8988T (cell line): ENCODE data around the gene CACNA1G.
A peak's percentile ranks its signal among the peaks of the same experiment; 100 is the strongest.

Experiments
- DNase-seq: peaks from one replicate; pipeline ENCODE4 v3.0.0; 2011

Gene CACNA1G

GRCh38 chr17:50549256-50549941, 11.1 kb upstream of the CACNA1G start:
- DNase-seq: no peak

DNA sequence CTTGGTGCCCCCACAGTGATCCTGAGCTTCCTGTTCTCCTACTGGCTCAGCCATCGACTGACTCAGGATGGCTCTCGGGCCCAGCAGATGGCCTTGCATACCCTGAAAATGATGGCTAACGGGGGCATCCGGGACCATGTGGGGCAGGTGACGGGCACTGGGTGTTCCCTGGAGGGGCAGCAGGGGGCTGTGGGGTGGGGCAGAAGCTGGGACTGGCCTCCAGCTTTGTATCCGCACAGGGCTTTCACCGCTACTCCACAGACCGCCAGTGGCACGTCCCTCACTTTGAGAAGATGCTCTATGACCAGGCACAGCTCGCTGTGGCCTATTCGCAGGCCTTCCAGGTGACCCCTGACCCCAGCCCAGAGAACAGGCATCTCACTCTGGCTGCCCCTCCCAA, 10.5 kb upstream of the CACNA1G start:
- no peak for DNase-seq

GRCh38 chr17:50550661-50551432, 9.7 kb upstream of the CACNA1G start:
- peak; percentile 92 for DNase-seq

DNA sequence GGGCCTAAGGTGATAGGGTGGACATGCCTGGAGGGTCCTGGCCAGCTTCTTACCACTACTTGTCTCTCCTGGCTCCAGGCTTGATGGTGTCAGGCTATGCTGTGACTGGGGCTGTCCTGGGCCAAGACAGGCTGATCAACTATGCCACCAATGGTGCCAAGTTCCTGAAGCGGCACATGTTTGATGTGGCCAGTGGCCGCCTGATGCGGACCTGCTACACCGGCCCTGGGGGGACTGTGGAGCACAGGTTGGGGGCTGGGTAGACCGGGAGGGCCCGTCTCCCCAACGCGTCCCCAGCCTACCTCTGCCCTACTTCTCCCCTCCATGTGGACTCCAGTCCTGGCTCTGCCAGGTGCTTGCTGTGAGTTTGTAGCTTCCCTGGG, 9.1 kb upstream of the CACNA1G start:
- no peak for DNase-seq

DNA sequence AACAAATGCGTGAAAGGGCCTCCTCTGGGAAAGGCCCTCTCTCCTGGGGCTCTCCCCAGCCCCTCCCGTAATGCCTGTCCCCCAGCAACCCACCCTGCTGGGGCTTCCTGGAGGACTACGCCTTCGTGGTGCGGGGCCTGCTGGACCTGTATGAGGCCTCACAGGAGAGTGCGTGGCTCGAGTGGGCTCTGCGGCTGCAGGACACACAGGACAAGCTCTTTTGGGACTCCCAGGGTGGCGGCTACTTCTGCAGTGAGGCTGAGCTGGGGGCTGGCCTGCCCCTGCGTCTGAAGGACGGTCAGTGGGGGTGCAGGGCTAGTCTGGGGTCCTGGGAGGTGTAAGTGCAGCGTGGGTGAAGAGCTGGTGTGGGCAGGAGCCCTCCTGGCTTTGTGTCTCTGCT, 8.6 kb upstream of the CACNA1G start:
- no peak for DNase-seq

DNA sequence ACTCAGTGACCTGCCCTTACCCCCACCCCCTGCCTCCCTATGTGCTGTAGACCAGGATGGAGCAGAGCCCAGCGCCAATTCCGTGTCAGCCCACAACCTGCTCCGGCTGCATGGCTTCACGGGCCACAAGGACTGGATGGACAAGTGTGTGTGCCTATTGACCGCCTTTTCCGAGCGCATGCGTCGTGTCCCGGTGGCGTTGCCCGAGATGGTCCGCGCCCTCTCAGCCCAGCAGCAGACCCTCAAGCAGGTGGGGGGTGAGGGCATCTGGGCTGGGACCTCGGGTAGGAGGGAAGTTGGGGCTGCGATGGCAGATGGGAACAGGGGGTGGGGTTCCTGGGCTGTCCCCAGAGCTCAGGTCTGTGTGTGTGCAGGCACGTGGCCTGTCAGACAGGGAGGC, 6.3 kb upstream of the CACNA1G start:
- DNase-seq: no peak

DNA sequence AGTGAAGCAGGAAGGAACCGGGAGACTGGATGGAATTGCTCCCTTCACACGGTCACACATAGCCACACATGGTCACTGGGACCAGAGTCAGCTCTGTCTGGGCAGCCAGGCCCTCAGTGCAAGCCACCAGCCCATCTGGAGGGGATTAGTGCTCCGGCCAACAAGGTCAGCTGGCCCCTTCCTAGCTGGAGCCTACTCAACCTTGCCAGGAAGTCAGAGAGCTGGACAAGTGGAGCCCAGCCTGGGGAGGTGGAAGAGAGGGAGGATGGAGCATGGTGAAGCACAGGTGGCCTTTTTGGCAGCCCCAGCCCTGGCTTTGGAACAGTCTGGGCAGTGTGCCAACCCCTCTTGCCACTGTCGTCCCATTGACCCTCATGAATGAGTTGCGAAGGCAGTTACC, 3.7 kb upstream of the CACNA1G start:
- DNase-seq: no peak

GRCh38 chr17:50557630-50558029, 2.9 kb upstream of the CACNA1G start:
- no peak for DNase-seq

GRCh38 chr17:50558091-50558490, 2.4 kb upstream of the CACNA1G start:
- no peak for DNase-seq

GRCh38 chr17:50558581-50558940, 2.0 kb upstream of the CACNA1G start:
- no peak for DNase-seq

DNA sequence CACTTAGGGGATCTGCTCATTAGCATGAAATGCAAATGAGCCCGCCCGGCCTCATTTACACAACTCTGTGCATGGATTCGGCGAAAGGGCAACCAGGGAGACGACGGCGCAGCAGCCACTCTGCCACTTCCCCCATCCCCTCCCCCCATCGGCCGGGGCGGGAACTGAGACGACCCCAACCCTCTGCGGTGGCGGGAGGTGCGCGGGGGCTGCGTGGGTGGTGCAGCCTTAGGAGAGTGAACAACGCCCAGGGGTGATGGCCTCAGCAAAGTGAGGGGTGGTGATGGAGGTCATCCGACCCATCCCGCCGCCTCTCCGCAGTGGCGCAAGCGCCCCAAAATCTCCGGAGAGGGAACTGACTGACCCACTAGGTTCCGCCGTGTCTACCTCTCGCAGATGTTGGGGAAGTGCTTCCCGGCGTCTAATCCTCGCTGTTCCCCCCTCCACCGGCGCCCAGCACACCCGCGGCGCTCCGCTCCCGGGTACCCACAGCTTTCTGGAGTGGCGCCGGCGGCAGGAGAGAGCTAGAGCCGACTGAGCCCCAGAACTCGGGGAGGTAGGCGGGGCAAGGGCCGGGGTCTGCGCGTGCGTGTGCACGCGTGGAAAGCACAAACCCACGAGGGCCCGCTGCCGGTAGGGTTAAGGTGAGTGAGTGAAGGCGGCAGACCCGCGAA, 1.4 kb upstream of the CACNA1G start:
- DNase-seq: no peak

DNA sequence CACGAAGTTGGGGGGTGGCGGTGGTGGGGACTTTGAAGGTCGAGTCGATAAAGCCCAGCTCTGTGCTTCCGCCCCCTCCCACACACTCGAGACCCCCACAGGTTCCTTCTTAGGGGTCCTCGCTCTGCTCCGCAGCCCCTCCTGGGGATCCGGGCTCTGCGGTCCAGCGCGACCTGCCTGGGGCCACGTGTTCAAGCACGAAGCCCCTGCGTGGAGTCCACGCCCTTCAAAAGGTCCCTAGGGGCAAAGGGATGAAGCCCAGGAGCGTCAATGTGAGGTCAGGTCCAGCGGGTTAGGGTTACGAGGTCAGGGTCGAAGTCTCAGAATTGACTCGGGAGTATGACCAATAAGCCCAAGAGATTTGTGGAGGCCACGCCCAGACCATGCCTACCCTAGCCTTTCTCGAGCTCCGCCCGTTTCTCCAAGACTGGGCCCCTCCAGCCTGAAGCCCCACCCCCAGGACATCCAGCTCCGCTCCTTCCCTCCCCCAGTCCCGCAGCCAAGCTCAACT, 786 bp upstream of the CACNA1G start:
- peak; percentile 95 for DNase-seq

GRCh38 chr17:50560931-50561745, 623 bp downstream of the CACNA1G start:
- no peak for DNase-seq

DNA sequence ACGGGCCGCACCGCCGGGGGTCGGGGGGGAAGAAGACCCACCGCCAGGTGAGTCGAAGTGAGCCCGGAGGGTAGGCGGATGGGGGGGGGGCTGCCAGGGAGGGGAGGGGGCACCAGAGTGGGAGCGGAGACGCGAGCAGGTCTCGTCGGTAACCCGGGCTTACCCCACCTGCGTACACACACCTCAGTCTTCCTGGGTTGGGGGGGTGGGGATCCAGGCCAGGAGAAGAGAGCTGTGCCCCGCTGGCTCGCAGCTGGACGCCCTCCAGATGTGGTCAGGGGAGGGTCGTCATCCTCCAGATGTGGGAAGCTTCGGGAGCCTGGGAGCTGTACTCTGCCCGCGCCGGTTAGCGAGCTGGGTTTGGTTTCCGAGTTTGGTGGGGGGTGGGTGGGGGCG, 1.2 kb downstream of the CACNA1G start:
- no peak for DNase-seq

GRCh38 chr17:50562242-50563091, 2.0 kb downstream of the CACNA1G start:
- DNase-seq: no peak

- no peak for DNase-seq
Measured at GRCh38 chr17:50563092-50563511, 2.6 kb downstream of the CACNA1G start.

DNA sequence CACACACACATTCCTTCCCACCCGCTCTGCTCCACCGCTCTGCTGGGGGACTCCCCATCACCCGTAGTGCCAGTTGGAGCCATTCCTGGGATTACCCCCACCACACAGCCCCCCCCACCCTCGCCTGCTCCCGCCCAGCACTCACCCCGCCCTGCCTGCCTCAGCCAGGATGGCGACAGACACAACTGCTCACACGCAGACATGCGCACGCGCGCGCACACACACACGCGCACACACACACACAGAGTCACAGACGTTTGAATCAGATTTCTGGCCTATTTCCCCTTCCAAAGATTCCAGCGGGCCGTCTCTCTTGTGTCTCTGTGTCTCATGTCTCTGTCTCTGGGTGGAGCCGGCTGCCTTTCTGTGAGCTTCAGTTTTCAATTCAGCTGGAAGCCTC, 4.4 kb downstream of the CACNA1G start:
- no peak for DNase-seq

GRCh38 chr17:50565402-50566350, 5.2 kb downstream of the CACNA1G start:
- DNase-seq: no peak

DNA sequence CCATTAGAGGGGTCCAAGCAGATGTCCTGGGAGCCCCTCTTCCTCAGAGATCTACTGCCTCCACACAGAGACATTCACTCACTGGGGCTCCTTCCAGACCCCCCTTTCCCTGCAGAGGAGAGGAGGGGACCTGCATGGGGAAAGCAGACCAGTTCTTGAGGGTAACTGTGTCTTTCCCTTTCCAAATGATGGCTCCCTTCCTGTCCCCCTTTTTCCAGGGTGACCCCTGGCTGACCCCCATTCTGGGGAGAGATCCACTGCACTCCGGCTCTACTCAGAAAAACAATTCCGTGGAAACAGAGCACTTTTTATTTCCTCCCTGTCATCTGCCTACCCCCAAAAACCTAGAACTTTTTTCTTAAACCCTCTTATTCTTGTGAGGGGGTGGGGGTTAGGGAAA, 6.4 kb downstream of the CACNA1G start:
- no peak for DNase-seq

GRCh38 chr17:50568659-50569058, 8.1 kb downstream of the CACNA1G start:
- DNase-seq: no peak

GRCh38 chr17:50569592-50569991, 9.1 kb downstream of the CACNA1G start:
- no peak for DNase-seq
